ENCODE results near the gene TPO.

DNA sequence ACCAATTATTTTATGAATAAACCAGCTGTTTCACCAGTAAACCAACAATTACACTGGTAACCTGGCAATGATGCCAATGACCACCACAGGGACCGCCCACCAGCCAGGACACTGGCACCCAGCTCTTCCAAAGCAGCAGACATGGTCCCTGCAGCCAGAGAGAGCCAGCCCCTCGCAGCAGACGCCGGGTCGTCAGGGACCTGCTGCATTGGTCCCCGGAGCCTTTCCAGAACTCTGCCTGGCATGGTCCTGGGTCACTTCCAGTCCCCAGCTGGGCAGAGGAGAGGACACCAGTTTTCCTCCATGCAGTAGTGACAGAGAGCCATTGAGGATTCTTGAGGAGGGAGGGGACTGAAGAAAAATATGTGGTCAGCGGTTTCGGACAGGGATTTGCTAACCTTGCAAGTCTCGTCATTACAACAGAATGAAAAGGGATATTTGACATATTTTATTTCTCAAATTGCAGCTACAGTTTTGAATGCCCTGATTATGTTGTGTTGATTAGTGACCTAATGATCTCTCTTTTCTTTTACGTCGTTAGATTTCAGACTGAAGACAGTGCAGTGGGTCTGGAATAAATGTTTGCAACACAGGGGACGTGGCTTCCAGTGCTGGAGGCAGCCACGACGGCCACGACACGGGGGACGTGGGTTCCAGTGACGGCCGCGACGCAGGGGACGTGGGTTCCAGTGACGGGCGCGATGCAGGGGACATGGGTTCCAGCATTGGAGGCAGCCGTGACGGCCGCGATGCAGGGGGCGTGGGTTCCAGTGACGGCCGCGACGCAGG lies 154.5 kb downstream of the TPO start:
- TF ChIP-seq, protein P1, sequence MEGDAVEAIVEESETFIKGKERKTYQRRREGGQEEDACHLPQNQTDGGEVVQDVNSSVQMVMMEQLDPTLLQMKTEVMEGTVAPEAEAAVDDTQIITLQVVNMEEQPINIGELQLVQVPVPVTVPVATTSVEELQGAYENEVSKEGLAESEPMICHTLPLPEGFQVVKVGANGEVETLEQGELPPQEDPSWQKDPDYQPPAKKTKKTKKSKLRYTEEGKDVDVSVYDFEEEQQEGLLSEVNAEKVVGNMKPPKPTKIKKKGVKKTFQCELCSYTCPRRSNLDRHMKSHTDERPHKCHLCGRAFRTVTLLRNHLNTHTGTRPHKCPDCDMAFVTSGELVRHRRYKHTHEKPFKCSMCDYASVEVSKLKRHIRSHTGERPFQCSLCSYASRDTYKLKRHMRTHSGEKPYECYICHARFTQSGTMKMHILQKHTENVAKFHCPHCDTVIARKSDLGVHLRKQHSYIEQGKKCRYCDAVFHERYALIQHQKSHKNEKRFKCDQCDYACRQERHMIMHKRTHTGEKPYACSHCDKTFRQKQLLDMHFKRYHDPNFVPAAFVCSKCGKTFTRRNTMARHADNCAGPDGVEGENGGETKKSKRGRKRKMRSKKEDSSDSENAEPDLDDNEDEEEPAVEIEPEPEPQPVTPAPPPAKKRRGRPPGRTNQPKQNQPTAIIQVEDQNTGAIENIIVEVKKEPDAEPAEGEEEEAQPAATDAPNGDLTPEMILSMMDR (IDR thresholded peaks at IDR 0.05; ENCODE audit: poor library complexity) = no peak
- TF ChIP-seq EZH2phosphoT487 (IDR thresholded peaks at IDR 0.05; ENCODE audit: low read depth, severe bottlenecking, unreplicated experiment) = no peak

Data from hepatocyte (in vitro differentiated cells).